H1 (cell line): Measurements from ENCODE around the gene ITPKB. TPM values are rescaled to one million over a fixed set of nuclear protein-coding genes. Genes with fewer than 3 reads are reported as not detected.
A peak's percentile ranks its signal among the peaks of the same experiment; 100 is the strongest.

Source experiments
- CTCF ChIA-PET: fragments of 300-600 bp; sonication (Branson Sonifier 250); formaldehyde crosslinking; loops from one replicate; lab custom pipeline; 2021; ENCODE audit not compliant: partially characterized antibody; lab: Charles Lee
- POLR2A ChIA-PET: fragments of 300-600 bp; sonication (Branson Sonifier 250); formaldehyde crosslinking; loops from one replicate; lab custom pipeline; 2021; ENCODE audit warnings: inconsistent platforms; ENCODE audit not compliant: partially characterized antibody; lab: Charles Lee
- DNase-seq, 2 experiments: peaks; one replicate each; pipeline versions ENCODE4 v3.0.0 to v3.0.0-alpha.2; 2010 to 2022; ENCODE audit warnings: low spot score in 2 of 2, low read depth in 1 of 2, mixed read lengths in 1 of 2
- FAIRE-seq: peaks from 2 replicates; lab custom pipeline; 2011; peaks lifted over from hg19 to GRCh38; lab: Jason Lieb, UNC
- H2AFZ ChIP-seq: 2 replicates; pipeline ENCODE4 v1.8.1; 2012; ENCODE audit warnings: low read length, inconsistent platforms
- H2AK5ac ChIP-seq: 2 replicates; pipeline ENCODE4 v1.6.1; 2013; ENCODE audit warnings: low read depth, low read length
- H2BK120ac ChIP-seq: replicated peaks from 2 replicates; pipeline ENCODE3; 2013; ENCODE audit warnings: low read depth, low read length, inconsistent platforms
- H2BK12ac ChIP-seq: 2 replicates; pipeline ENCODE4 v1.6.1; 2013; ENCODE audit warnings: low read depth, low read length
- H2BK15ac ChIP-seq: 2 replicates; pipeline ENCODE4 v1.6.1; 2013; ENCODE audit warnings: low read length
- H2BK20ac ChIP-seq: 2 replicates; pipeline ENCODE4 v1.6.1; 2013; ENCODE audit warnings: low read length
- H2BK5ac ChIP-seq: 2 replicates; pipeline ENCODE4 v1.6.1; 2013; ENCODE audit warnings: low read depth, low read length
- H3K14ac ChIP-seq: 2 replicates; pipeline ENCODE4 v1.6.1; 2013; ENCODE audit warnings: inconsistent platforms; ENCODE audit not compliant: insufficient read length
- H3K18ac ChIP-seq: 2 replicates; pipeline ENCODE4 v1.6.1; 2013; ENCODE audit warnings: low read length; ENCODE audit errors: extremely low read depth
- H3K23ac ChIP-seq: 2 replicates; pipeline ENCODE4 v1.6.1; 2013; ENCODE audit warnings: inconsistent platforms; ENCODE audit not compliant: insufficient read length
- H3K23me2 ChIP-seq: 2 replicates; pipeline ENCODE4 v1.6.1; 2013; ENCODE audit warnings: low read depth, low read length
- H3K27ac ChIP-seq: 2 replicates; pipeline ENCODE4 v1.6.1; 2011; ENCODE audit warnings: low read depth, low read length, inconsistent platforms
- H3K27me3 ChIP-seq, 4 experiments: replicated peaks in 1 of 4; 1 replicate in 1 of 4; 2 replicates in 3 of 4; pipeline versions ENCODE4 v1.6.1 to v1.8.1; 2011 to 2013; ENCODE audit warnings: low read length in 3 of 4, mild to moderate bottlenecking in 3 of 4, inconsistent platforms in 2 of 4, mixed read lengths in 2 of 4, moderate library complexity in 1 of 4; ENCODE audit not compliant: control insufficient read depth in 3 of 4, insufficient read depth in 3 of 4; ENCODE audit errors: extremely low read depth in 1 of 4
- H3K36me3 ChIP-seq, 4 experiments: 2 replicates each; pipeline versions ENCODE4 v1.6.1 to v1.8.1; 2011 to 2013; ENCODE audit warnings: mild to moderate bottlenecking in 4 of 4, low read length in 3 of 4, moderate library complexity in 2 of 4, control low read depth in 1 of 4, inconsistent platforms in 1 of 4; ENCODE audit not compliant: insufficient read depth in 4 of 4, control insufficient read depth in 2 of 4
- H3K4ac ChIP-seq: replicated peaks from 2 replicates; pipeline ENCODE3; 2013; ENCODE audit warnings: low read length, low read depth, mixed read lengths, inconsistent platforms; ENCODE audit not compliant: insufficient read length
- H3K4me1 ChIP-seq, 4 experiments: replicated peaks in 1 of 4; 1 replicate in 1 of 4; 2 replicates in 3 of 4; pipeline versions ENCODE4 v1.6.1 to v1.8.1; 2011 to 2013; ENCODE audit warnings: low read length in 3 of 4, inconsistent platforms in 2 of 4, mixed read lengths in 1 of 4; ENCODE audit not compliant: insufficient read depth in 4 of 4, control insufficient read depth in 3 of 4
- H3K4me2 ChIP-seq, 2 experiments: 2 replicates each; pipeline versions ENCODE4 v1.6.1 to v1.8.1; 2011 to 2013; ENCODE audit warnings: low read depth in 2 of 2, low read length in 2 of 2, control low read depth in 1 of 2, inconsistent platforms in 1 of 2, mild to moderate bottlenecking in 1 of 2; ENCODE audit not compliant: insufficient read depth in 1 of 2
- H3K4me3 ChIP-seq, 4 experiments: fragments of 200-600, 300-600 bp in 1 of 4; sonication (generic), shearing (Covaris generic), sonication (Bioruptor Twin) in 1 of 4; 2 replicates each; pipeline versions ENCODE4 v1.5.1 to v1.8.1; 2011 to 2016; ENCODE audit warnings: low read length in 4 of 4, low read depth in 3 of 4, control low read depth in 2 of 4, inconsistent platforms in 2 of 4, mild to moderate bottlenecking in 2 of 4, mixed read lengths in 1 of 4, moderate library complexity in 1 of 4; ENCODE audit not compliant: insufficient read depth in 2 of 4; ENCODE audit errors: extremely low read depth in 1 of 4
- H3K56ac ChIP-seq: replicated peaks from 2 replicates; pipeline ENCODE3; 2013; ENCODE audit warnings: low read depth, mild to moderate bottlenecking, mixed read lengths, low read length, inconsistent platforms; ENCODE audit not compliant: insufficient read length
- H3K79me1 ChIP-seq: 2 replicates; pipeline ENCODE4 v1.6.1; 2013; ENCODE audit warnings: low read depth, low read length, control low read depth
- H3K79me2 ChIP-seq, 2 experiments: 2 replicates each; pipeline versions ENCODE4 v1.6.1 to v1.8.1; 2012 to 2013; ENCODE audit warnings: low read length in 2 of 2, mild to moderate bottlenecking in 2 of 2, inconsistent platforms in 1 of 2; ENCODE audit not compliant: insufficient read depth in 2 of 2, control insufficient read depth in 1 of 2
- H3K9ac ChIP-seq, 4 experiments: replicated peaks in 1 of 4; 1 replicate in 1 of 4; 2 replicates in 3 of 4; pipeline versions ENCODE4 v1.6.1 to v1.8.1; 2011 to 2013; ENCODE audit warnings: low read depth in 3 of 4, low read length in 3 of 4, control low read depth in 2 of 4, mild to moderate bottlenecking in 2 of 4, moderate library complexity in 2 of 4, inconsistent platforms in 1 of 4; ENCODE audit errors: extremely low read depth in 1 of 4
- H3K9me3 ChIP-seq, 2 experiments: 2 replicates each; pipeline versions ENCODE4 v1.6.1 to v1.8.1; 2012 to 2013; ENCODE audit warnings: mild to moderate bottlenecking in 2 of 2, moderate library complexity in 2 of 2, control low read depth in 1 of 2, inconsistent platforms in 1 of 2, low read depth in 1 of 2, low read length in 1 of 2, mixed read lengths in 1 of 2; ENCODE audit not compliant: insufficient read depth in 2 of 2
- H4K20me1 ChIP-seq, 2 experiments: replicated peaks in 1 of 2; 2 replicates each; pipeline versions ENCODE3 to v1.8.1; 2011 to 2013; ENCODE audit warnings: inconsistent platforms in 2 of 2, low read length in 2 of 2, mild to moderate bottlenecking in 1 of 2; ENCODE audit not compliant: insufficient read depth in 2 of 2, control insufficient read depth in 1 of 2
- H4K5ac ChIP-seq: 2 replicates; pipeline ENCODE4 v1.6.1; 2013; ENCODE audit warnings: low read length, low read depth, mixed read lengths, inconsistent platforms; ENCODE audit not compliant: insufficient read length
- H4K8ac ChIP-seq: 2 replicates; pipeline ENCODE4 v1.8.0; 2013; ENCODE audit warnings: mild to moderate bottlenecking, moderate library complexity, low read length, inconsistent platforms; ENCODE audit not compliant: insufficient read depth; ENCODE audit errors: extremely low read depth
- H4K91ac ChIP-seq: replicated peaks from 2 replicates; pipeline ENCODE3; 2013; ENCODE audit warnings: low read length, mixed read lengths, inconsistent platforms; ENCODE audit not compliant: insufficient read length
- RAD21 ChIP-seq, 2 experiments: IDR thresholded peaks in 1 of 2; conservative IDR thresholded peaks in 1 of 2; 2 replicates each; pipeline ENCODE4 v1.6.1; 2011; ENCODE audit warnings: low read depth in 2 of 2, low read length in 2 of 2, improper control_type of control experiment in 1 of 2, inconsistent platforms in 1 of 2, mild to moderate bottlenecking in 1 of 2, moderate library complexity in 1 of 2
- TCF12 ChIP-seq: IDR thresholded peaks from 2 replicates; pipeline ENCODE4 v1.6.1; 2011; ENCODE audit warnings: low read depth, mild to moderate bottlenecking, low read length
- WGBS, 2 experiments: shearing (Covaris generic) in 1 of 2; methylation state at CpG; one replicate each; pipeline versions ENCODE4 v1.1.6 to v1.1.7; 2013 to 2015; ENCODE audit warnings: low lambda C conversion rate in 2 of 2, mixed read lengths in 2 of 2, inconsistent platforms in 1 of 2, low coverage in 1 of 2, missing lambda C conversion rate in 1 of 2; ENCODE audit not compliant: insufficient replicate concordance in 2 of 2, insufficient coverage in 1 of 2, insufficient read length in 1 of 2; ENCODE audit errors: extremely low coverage in 1 of 2, missing lambda C conversion rate in 1 of 2; 5-methylcytosine and 5-hydroxymethylcytosine counted together
- polyA plus RNA-seq, 7 experiments: library from polyadenylated mRNA; depleted of rRNA in 3 of 7; stranded (reverse) in 5 of 7; unstranded in 2 of 7; fragments of >200 nt in 5 of 7; fragments of 200-250 nt in 2 of 7; gene quantifications; 1 replicate in 5 of 7; 2 replicates in 1 of 7; 4 replicates in 1 of 7; pipeline versions ENCODE4 v1.2.1 to v1.2.3, GENCODE V29; 2011 to 2013; ENCODE audit warnings: missing spikeins in 2 of 7, mixed read lengths in 2 of 7
- total RNA-seq: library from RNA; stranded (reverse); fragmentation: NEBNext Ultra II Directional; extraction: Animal tissue kit (Norgen Biotek cat#: 25700); gene quantifications from 2 replicates; pipeline ENCODE4 v1.2.1, GENCODE V29; 2021

Gene ITPKB
- total and polyA plus RNA-seq, 2 of the 8 experiments (the other 6 are each of a cell fraction or from before 2014, with no cell fraction given) = 1.7 to 4.8 TPM

GRCh38 chr1:226762988-226763904 is 24.2 kb upstream of the ITPKB start:
- Histone ChIP-seq H2BK120ac (peak overlapping the region; percentile 69), H3K36me3 (no peaks in the 10 kb centered on the region), H3K4me2 (peak overlapping the region; percentile 23 to 34; a peak in 3 of 4 replicates), H2BK20ac (peak overlapping the region; percentile 5), H3K23me2 (no peaks in the 10 kb centered on the region; the same call in 1 of the 2 replicates), H3K14ac (no peak overlapping the region), H3K4ac (peak overlapping the region; percentile 27), H4K8ac (no peak overlapping the region), H4K5ac (no peak overlapping the region), H3K27me3 (no peaks in the 10 kb centered on the region), H2BK12ac (peak overlapping the region; percentile 64; the same call in 1 of the 2 replicates), H3K9ac (no peak overlapping the region), H3K23ac (no peak overlapping the region), H2BK5ac (peak overlapping the region; percentile 71; the same call in 1 of the 2 replicates), H3K4me3 (no peak overlapping the region), H3K18ac (0 out of 2 replicates have a peak overlapping the region, but pooled peaks have one; percentile 22), H3K9me3 (no peaks in the 10 kb centered on the region), H3K4me1 (peaks cover 2 to 13% (median 6%) of the 10 kb centered on the region in 4 experiments; a peak in 6 of 7 replicates), H2BK15ac (no peak overlapping the region), H4K20me1 (no peaks in the 10 kb centered on the region), H3K79me1 (no peaks in the 10 kb centered on the region), H4K91ac (peak overlapping the region; percentile 25), H3K27ac (no peak overlapping the region), H3K79me2 (no peaks in the 10 kb centered on the region), H3K56ac (no peak overlapping the region), H2AFZ (no peak overlapping the region; the same call in 1 of the 2 replicates), H2AK5ac (no peak overlapping the region)
- ChIA-PET POLR2A (no interaction called here), CTCF (interaction anchor here (0.6 to 2.2 kb wide), 7 partner anchors 11 to 374 kb away, joined by 3 to 13 read pairs (median 4); no protein-coding TSS in a partner anchor)
- 82% methylated on average over 6 of the region's 7 CpGs; no CpG with 5 or more reads in 1 of the 2 experiments for WGBS, 2 experiments
- DNase-seq = no peak
- FAIRE-seq = no peak
- TF ChIP-seq RAD21 (IDR thresholded peaks at IDR 0.05 in 1 of 2, conservative IDR thresholded peaks at IDR 0.05 in 1 of 2; ENCODE audit: low read depth in 2 of 2, low read length in 2 of 2) = peak in 1 of 2 experiments; percentile 22; a peak in 2 of 4 replicates
- no peak for TF ChIP-seq TCF12
